GM19240 (cell line): ENCODE measurements around the gene STAC2.
A peak's percentile ranks its signal among the peaks of the same experiment; 100 is the strongest.

ENCODE experiments used
- DNase-seq: peaks from one replicate; pipeline ENCODE4 v3.0.0; 2011; ENCODE audit warnings: low spot score; ENCODE audit not compliant: insufficient read length

STAC2 gene

DNA sequence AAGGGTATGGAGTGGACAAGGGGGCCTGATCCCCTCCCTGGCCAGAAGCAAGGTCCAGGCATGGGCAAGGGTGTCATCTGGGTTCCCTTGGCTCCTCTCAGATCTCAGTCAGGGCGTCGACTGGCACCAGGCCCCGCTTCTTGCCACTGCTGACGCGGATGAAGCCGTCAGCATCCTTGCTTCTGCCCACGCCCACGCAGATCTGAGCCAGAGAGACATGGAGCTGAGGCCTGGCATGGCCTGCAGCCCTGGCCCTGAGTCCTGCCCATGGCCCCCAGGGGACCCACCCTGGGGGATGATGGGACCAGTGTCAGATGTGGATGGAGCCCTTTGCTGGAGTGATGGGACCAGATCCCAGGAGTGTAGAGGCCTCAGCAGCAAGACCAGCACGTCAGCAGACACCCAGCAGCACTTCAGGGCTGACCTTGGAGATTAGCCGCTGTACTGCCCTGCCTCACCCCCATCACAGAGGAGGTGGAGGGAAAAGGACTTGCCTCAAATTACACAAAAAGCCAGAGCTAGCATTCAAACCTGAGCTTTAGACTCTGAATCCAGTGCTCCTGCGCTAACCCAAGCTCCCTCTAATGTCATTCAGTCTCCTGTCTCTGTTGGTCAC lies 13.4 kb downstream of the STAC2 start:
- no peak for DNase-seq

DNA sequence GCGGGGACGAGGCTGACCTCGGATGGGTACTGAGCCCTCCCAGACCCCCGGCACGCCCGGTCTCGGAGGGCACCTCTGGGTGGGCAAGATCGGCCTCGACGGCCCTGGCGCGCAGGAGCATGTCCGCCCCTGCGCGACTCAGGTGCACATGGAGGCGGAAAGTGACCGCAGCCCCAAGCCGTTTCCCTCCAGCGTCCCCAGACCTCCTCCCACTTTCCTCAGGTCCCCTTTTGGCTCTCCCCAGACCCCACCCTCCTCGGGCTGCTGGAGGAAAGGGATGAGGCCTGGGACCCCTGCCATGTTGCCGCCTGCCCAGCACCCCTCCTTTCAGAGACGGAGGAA lies 15.7 kb downstream of the STAC2 start:
- no peak for DNase-seq

DNA sequence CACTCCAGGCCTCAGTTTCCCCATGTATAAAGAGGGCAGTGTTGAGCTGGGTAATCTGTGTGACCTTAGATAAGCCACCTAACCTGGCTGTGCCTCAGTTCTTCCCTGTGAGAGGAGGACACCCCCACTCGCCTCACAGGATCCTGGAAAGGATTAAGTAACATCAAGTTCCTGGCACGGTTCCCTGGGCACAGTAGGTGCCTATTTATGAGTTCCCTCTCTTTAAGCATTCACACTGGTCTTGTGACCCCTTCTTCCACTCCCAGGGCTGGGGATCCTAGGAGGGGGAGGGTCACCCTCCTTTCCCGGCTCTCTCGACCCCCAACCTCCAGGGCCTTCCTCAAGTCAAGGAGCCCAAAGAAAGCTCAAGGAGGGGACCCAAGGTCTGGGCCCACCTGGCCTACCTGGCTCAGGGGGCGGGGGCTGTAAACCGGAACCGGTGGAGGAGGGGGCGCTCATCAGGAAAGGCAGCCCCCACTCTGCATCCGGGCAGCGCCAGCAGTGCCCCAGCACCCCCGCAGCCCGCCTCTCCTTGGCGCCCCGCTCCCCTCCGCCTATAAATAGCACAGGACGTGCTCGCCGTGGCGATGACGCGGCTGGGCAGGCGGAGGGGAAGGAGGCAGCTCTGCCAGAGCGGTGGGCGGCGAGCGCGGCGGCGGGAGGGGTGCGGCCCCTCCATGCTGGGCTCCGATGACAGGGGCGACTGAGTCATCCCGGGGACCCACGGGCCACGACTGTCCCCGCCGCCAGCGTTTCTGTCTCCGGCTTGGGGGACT lies 16.2 kb downstream of the STAC2 start:
- DNase-seq, result no peak

DNA sequence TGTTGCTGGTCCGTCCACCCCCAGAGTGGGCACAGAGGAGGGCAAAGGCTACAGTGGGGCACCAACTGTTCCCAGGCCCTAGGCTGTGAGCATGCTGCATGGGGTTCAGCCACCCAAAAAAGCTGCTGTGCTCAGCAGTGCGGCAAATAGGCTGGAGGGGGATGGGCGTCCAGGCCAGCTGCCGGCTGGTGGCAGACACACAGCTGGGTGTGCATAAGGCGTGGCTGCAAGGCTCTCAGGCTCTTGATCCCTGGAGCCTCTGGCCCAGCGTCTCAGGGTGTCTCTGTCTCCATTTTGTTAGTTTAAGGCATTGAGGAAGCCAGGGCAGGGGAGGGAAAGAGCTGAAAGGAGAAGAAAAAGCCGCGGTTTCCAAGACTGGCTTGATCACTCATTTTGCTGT lies 16.9 kb downstream of the STAC2 start:
- DNase-seq, result no peak

DNA sequence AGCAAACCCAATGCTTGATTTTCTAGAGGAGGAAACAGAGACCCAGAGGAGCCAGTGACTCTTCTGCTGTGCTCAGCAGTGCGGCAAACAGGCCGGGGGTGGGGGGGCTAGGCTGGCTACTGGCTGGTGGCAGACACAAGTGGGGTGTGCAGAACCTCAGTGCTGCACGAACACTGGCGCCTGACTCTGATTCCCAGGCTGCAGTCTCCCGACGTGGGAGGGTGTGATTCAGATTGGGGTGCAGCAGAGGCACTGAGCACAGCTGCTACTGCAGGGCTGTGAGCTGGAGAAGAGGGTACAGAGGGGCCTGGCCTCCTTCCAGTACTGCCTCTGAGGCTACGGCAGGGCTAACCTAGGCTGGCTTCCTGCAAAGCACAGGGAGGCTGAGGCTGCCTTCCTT lies 17.6 kb downstream of the STAC2 start:
- DNase-seq, result no peak

GRCh38 chr17:39205112-39205526 lies 20.6 kb downstream of the STAC2 start:
- DNase-seq, result no peak

GRCh38 chr17:39204245-39204644 lies 21.5 kb downstream of the STAC2 start:
- no peak for DNase-seq

DNA sequence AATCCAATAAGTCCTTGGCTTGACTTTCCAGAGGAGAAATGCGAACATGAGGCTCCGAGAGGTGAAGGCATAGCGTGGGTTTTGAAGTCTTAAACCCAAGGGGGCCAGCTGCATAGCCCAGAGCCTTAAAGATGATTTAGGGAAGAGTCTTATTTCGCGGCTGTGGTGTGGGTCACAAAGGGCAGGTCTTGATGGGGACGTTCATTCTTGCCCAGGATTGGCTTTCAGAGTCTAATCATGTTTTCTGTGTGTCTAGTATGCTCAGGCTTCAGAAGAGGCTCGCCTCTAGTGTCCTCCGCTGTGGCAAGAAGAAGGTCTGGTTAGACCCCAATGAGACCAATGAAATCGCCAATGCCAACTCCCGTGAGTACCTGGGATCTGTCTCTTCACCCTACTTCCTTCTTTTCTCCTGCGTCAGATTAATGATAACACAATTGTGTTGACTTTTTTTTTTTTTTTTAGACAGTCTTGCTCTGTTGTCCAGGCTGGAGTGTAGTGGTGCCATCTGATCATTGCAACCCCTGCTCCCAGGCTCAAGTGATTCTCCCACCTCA lies 24.7 kb downstream of the STAC2 start:
- DNase-seq, result no peak

DNA sequence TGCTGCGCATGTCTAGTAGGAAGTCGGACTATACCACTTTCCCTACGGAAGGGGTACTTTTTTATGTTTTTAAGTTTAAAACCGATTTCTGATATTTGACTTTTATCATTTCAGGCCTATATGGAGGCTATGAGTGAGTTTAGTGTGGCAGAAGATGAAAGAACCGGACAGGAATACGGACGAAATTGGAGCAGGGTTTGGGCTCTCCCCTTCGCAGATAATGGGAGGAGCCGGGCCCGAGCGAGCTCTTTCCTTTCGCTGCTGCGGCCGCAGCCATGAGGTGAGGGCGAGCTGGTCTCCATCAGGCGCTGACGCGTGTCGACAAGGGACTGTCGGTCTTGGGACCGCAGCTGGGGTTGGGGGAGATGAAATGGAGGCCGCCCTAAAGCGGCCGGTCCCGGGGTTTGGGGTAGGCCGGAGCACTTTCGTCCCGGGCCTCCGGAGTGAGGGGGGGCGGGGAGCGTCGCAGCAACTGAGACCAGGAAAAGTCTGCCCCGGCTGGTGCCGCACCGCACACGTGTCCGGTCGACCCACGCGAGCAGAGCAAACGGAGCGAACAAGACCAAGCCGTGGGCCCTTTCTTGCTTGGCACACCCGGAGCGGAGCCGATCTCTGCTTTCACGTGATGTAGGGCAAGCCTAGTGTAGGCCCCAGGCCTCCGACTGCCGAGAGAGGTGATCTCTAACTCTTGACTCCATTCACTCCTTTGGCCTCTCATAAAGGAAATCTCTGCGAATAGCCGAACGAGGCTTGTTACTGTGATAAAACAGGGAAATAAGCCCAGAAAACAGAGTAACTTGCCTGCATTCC lies 25.5 kb downstream of the STAC2 start, which contains the start of gene RPL19:
Gene RPL19 (plus strand): TSS at position 214 of the 810 bp plus-strand sequence. CDS start 62 bp downstream, at position 276.
- peak; percentile 84 for DNase-seq

DNA sequence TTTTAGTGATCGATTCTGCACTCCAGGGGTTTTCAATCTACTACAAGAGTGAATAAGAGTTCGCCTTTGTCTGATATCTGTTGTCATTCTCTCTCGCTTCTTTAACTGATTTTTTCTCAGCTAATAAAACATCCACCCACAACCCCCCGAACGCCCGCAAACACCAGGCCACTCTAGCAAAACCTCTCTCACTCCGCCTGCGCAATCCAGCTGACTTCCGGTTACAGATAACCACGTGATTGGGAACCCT lies 26.0 kb downstream of the STAC2 start:
- peak; percentile 98 for DNase-seq

DNA sequence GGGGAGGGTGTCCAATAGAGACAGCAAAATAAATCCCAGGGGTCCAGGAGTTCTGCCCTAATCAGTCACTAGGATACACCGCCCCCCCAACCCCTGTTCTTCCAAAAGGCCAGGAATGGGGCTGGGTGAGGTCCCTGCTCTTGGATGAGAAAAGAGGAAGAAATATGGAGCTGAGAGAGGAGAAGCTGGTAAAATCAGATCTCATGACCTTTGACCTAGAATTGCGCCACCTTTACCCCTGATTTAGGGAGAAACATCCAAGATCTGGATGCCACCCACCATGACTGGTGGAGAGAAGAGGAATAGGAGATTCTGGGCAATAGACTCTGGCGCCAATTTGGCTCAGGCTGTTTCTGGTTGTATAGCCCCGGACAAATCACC lies 27.6 kb downstream of the STAC2 start:
- no peak for DNase-seq

GRCh38 chr17:39197380-39198185 lies 28.2 kb downstream of the STAC2 start, which contains the start of gene CACNB1:
TSS of gene CACNB1 (minus strand) at chr17:39197669. CDS start at chr17:39197495, 174 bp downstream.
- DNase-seq, result peak; percentile 64

DNA sequence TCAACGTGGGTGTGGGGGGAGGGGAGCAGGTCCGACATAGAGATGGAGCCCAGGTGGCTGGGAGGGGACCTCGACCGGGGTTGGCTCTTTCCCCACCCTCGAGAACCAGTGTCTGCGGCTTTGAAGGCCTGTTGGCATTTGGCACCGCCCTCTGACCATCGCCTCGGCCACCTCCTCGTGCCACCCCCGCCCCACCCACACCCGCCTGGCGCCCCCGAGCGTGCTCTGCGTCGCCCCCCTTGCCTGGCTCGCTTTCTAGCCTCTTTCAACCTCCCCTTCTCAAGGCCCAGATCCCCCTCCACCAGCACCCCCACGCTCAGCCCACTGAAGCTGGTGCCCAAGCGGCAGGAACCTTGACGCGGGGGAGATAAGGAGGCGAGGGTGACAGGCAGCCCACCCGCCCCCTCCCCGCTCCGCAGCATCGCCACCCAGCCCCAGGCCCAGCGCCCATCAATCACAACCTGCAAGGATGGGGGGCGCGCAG lies 28.9 kb downstream of the STAC2 start:
- no peak for DNase-seq

- DNase-seq, result no peak
Measured at GRCh38 chr17:39196241-39196807, 29.4 kb downstream of the STAC2 start.

GRCh38 chr17:39195568-39196160 lies 30.1 kb downstream of the STAC2 start:
- no peak for DNase-seq

- no peak for DNase-seq
Measured at GRCh38 chr17:39194985-39195524, 30.7 kb downstream of the STAC2 start.

DNA sequence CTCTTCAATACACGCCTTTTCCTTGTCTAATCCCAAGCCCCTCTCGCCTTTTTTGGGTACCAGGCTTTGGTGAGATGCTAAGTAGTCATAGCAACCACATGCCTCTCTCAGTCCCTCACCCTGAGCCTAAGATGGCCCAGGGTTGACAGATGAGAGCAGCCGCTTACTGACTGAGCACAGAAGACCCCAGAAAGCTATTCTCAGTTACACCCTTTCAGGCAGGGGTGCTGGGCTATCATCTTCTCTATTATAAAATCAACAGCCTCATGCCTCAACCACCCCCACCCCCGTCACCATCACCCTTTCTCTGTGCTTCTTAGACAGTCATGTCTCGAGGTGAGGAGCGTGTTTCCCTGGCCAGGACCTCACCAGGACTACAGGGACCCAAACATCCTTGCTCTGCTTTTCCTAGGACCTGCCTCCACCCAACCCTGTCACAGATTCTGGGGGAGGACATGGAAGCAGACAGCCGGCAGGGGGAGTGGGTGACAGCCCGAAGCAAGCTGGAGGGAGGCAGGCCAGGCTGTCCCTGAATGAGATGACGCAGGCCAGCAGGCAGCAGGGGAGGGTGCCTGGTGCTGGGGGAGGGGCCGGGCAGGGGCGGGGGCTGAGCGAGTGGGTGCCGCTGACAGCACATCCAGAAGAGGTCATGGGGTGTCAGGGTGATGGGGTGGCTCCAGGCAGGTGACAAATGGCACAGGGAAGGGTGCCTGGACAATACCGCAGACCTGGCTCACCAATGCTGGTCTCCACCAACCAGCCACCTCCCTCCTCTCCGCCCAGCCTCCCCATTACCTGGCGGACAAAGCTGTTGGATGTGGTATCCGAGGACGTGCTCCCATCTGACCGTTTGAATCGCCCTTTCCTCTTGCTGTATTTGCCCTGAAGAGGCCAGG lies 31.4 kb downstream of the STAC2 start:
- DNase-seq, result no peak

GRCh38 chr17:39193346-39193745 lies 32.4 kb downstream of the STAC2 start:
- no peak for DNase-seq

GRCh38 chr17:39192901-39193300 lies 32.8 kb downstream of the STAC2 start:
- DNase-seq, result no peak
